IMR-90 (cell line): ENCODE data around the gene HOXB8. TPM values are rescaled to one million over a fixed set of nuclear protein-coding genes. Genes with fewer than 3 reads are reported as not detected.
A peak's percentile ranks its signal among the peaks of the same experiment; 100 is the strongest.

Source experiments
- ATAC-seq: fragments of 200-7000 bp; cut with Tn5 transposase; 2 replicates; pipeline ENCODE4 v1.9.1; 2020; ENCODE audit warnings: low read depth, mild to moderate bottlenecking, moderate library complexity
- BruUV-seq: library from RNA; stranded (reverse); fragments of 400-500 nt; replicated peaks from 2 replicates; lab custom pipeline; 2021; lab: Mats Ljungman, UMichigan
- CTCF ChIA-PET: fragments of 300-600 bp; formaldehyde crosslinking; extraction: SDS; loops from one replicate; lab custom pipeline; 2021; ENCODE audit warnings: antibody characterized with exemption; lab: Yijun Ruan, JAX
- POLR2A ChIA-PET: fragments of 300-600 bp; sonication (Branson Sonifier 250); formaldehyde crosslinking; loops from one replicate; lab custom pipeline; 2022; ENCODE audit warnings: antibody characterized with exemption; ENCODE audit not compliant: unreplicated experiment; lab: Charles Lee
- DNase-seq: peaks from one replicate; pipeline ENCODE4 v3.0.0; 2013
- H2AFZ ChIP-seq: replicated peaks from 2 replicates; pipeline ENCODE3; 2013; ENCODE audit warnings: low read length, mild to moderate bottlenecking; ENCODE audit not compliant: poor library complexity
- H2AK5ac ChIP-seq: 2 replicates; pipeline ENCODE4 v1.6.1; 2013; ENCODE audit warnings: low read depth, low read length, inconsistent platforms
- H2AK9ac ChIP-seq: replicated peaks from 2 replicates; pipeline ENCODE3; 2013; ENCODE audit warnings: mild to moderate bottlenecking, low read depth, low read length, moderate library complexity; ENCODE audit not compliant: poor library complexity
- H2BK120ac ChIP-seq: 2 replicates; pipeline ENCODE4 v1.6.1; 2013; ENCODE audit warnings: low read depth, low read length, inconsistent platforms
- H2BK15ac ChIP-seq: 3 replicates; pipeline ENCODE4 v1.6.1; 2013; ENCODE audit warnings: low read depth, low read length, inconsistent platforms
- H2BK20ac ChIP-seq: 2 replicates; pipeline ENCODE4 v1.6.1; 2013; ENCODE audit warnings: low read depth, mild to moderate bottlenecking, inconsistent platforms, low read length, moderate library complexity
- H2BK5ac ChIP-seq: 2 replicates; pipeline ENCODE4 v1.6.1; 2013; ENCODE audit warnings: mild to moderate bottlenecking, low read depth, low read length, inconsistent platforms; ENCODE audit not compliant: poor library complexity, severe bottlenecking
- H3K14ac ChIP-seq: replicated peaks from 2 replicates; pipeline ENCODE4 v1.6.1; 2013; ENCODE audit warnings: low read depth, low read length, inconsistent platforms
- H3K18ac ChIP-seq: 2 replicates; pipeline ENCODE4 v1.6.1; 2013; ENCODE audit warnings: low read depth, low read length, control low read depth
- H3K23ac ChIP-seq: 2 replicates; pipeline ENCODE4 v1.6.1; 2013; ENCODE audit warnings: low read depth, low read length, inconsistent platforms
- H3K27ac ChIP-seq: 2 replicates; pipeline ENCODE4 v1.5.1; 2013; ENCODE audit warnings: mild to moderate bottlenecking, control low read depth, low read length; ENCODE audit not compliant: insufficient read depth
- H3K27me3 ChIP-seq: 2 replicates; pipeline ENCODE4 v1.6.1; 2013; ENCODE audit warnings: low read length; ENCODE audit not compliant: control insufficient read depth, insufficient read depth
- H3K36me3 ChIP-seq: 2 replicates; pipeline ENCODE4 v1.6.1; 2013; ENCODE audit warnings: low read length, mixed read lengths; ENCODE audit not compliant: control insufficient read depth, insufficient read depth
- H3K4ac ChIP-seq: 2 replicates; pipeline ENCODE4 v1.6.1; 2013; ENCODE audit warnings: low read depth, low read length, inconsistent platforms
- H3K4me1 ChIP-seq: 2 replicates; pipeline ENCODE4 v1.6.1; 2013; ENCODE audit warnings: low read length, mixed read lengths; ENCODE audit not compliant: control insufficient read depth, insufficient read depth
- H3K4me2 ChIP-seq: 2 replicates; pipeline ENCODE4 v1.6.1; 2013; ENCODE audit warnings: low read depth, mild to moderate bottlenecking, control low read depth, low read length, moderate library complexity
- H3K4me3 ChIP-seq: 2 replicates; pipeline ENCODE4 v1.5.1; 2013; ENCODE audit warnings: low read depth, mild to moderate bottlenecking, control low read depth, low read length, moderate library complexity; ENCODE audit not compliant: insufficient read depth
- H3K56ac ChIP-seq: 2 replicates; pipeline ENCODE4 v1.6.1; 2013; ENCODE audit warnings: low read length, inconsistent platforms; ENCODE audit not compliant: insufficient read depth; ENCODE audit errors: extremely low read depth
- H3K79me1 ChIP-seq, 2 experiments: 2 replicates each; pipeline ENCODE4 v1.6.1; 2013; ENCODE audit warnings: low read length in 2 of 2, inconsistent platforms in 1 of 2, low read depth in 1 of 2
- H3K9ac ChIP-seq: 2 replicates; pipeline ENCODE4 v1.6.1; 2013; ENCODE audit warnings: low read depth, low read length, control low read depth
- H3K9me1 ChIP-seq: 2 replicates; pipeline ENCODE4 v1.6.1; 2013; ENCODE audit warnings: low read length, inconsistent platforms; ENCODE audit not compliant: insufficient read depth
- H3K9me3 ChIP-seq: 2 replicates; pipeline ENCODE4 v1.6.1; 2013; ENCODE audit warnings: low read length; ENCODE audit not compliant: control insufficient read depth, insufficient read depth
- H4K20me1 ChIP-seq: 2 replicates; pipeline ENCODE4 v1.6.1; 2013; ENCODE audit warnings: low read length, inconsistent platforms; ENCODE audit not compliant: insufficient read depth
- H4K5ac ChIP-seq: 2 replicates; pipeline ENCODE4 v1.6.1; 2013; ENCODE audit warnings: mild to moderate bottlenecking, low read depth, low read length, control low read depth
- H4K8ac ChIP-seq, 2 experiments: 2 replicates each; pipeline ENCODE4 v1.6.1; 2013; ENCODE audit warnings: low read depth in 2 of 2, low read length in 2 of 2, control low read depth in 1 of 2, inconsistent platforms in 1 of 2
- H4K91ac ChIP-seq: 2 replicates; pipeline ENCODE4 v1.6.1; 2013; ENCODE audit warnings: low read depth, low read length, inconsistent platforms; ENCODE audit not compliant: insufficient read depth
- CHD1 ChIP-seq: IDR thresholded peaks from 2 replicates; pipeline ENCODE4 v1.6.1; 2012; ENCODE audit warnings: low read depth, low read length, improper control_type of control experiment
- FOS ChIP-seq: fragments of 150-350 bp; IDR thresholded peaks from 2 replicates; pipeline ENCODE4 v1.6.1; 2016; ENCODE audit warnings: low read depth, low read length
- MAFK ChIP-seq: IDR thresholded peaks from 2 replicates; pipeline ENCODE4 v1.6.1; 2012; ENCODE audit warnings: low read depth, low read length, improper control_type of control experiment
- MAZ ChIP-seq: IDR thresholded peaks from 2 replicates; pipeline ENCODE4 v1.6.1; 2012; ENCODE audit warnings: low read depth, mild to moderate bottlenecking, low read length, improper control_type of control experiment, moderate library complexity, borderline replicate concordance
- MXI1 ChIP-seq: IDR thresholded peaks from 2 replicates; pipeline ENCODE4 v1.6.1; 2012; ENCODE audit warnings: low read depth, mild to moderate bottlenecking, low read length, moderate library complexity, borderline replicate concordance
- NFE2L2 ChIP-seq: fragments of 150-350 bp; IDR thresholded peaks from 2 replicates; pipeline ENCODE4 v1.6.1; 2016; ENCODE audit warnings: low read depth, mild to moderate bottlenecking, low read length
- POLR2A ChIP-seq: IDR thresholded peaks from 2 replicates; pipeline ENCODE4 v1.6.1; 2012; ENCODE audit warnings: mild to moderate bottlenecking, low read depth, low read length
- RCOR1 ChIP-seq: IDR thresholded peaks from 2 replicates; pipeline ENCODE4 v1.6.1; 2012; ENCODE audit warnings: mild to moderate bottlenecking, low read length, improper control_type of control experiment; ENCODE audit not compliant: insufficient replicate concordance
- RFX5 ChIP-seq: IDR thresholded peaks from 2 replicates; pipeline ENCODE4 v1.8.0; 2012; ENCODE audit warnings: low read depth, mild to moderate bottlenecking, low read length, moderate library complexity
- SMC3 ChIP-seq: fragments of 150-350 bp; IDR thresholded peaks from 2 replicates; pipeline ENCODE4 v1.6.1; 2016; ENCODE audit warnings: low read depth, mild to moderate bottlenecking, antibody characterized with exemption, low read length, moderate library complexity
- USF2 ChIP-seq: fragments of 150-350 bp; IDR thresholded peaks from 2 replicates; pipeline ENCODE4 v1.6.1; 2017; ENCODE audit warnings: mild to moderate bottlenecking, antibody characterized with exemption, low read length, low read depth
- WGBS, 2 experiments: methylation state at CpG; one replicate each; pipeline versions ENCODE4 v1.1.5 to v1.1.7; 2013; ENCODE audit warnings: missing lambda C conversion rate in 2 of 2; ENCODE audit not compliant: insufficient read length in 1 of 2; ENCODE audit errors: extremely low coverage in 2 of 2; 5-methylcytosine and 5-hydroxymethylcytosine counted together
- dilution Hi-C: fragments of 300-500 bp; cut with HindIII; formaldehyde crosslinking; loops from one replicate; pipeline ENCODE4 v1.14.3; 2018; ENCODE audit warnings: low sequenced_read_pairs; ENCODE audit not compliant: unreplicated experiment
- in situ Hi-C: fragments of 300-500 bp; cut with MboI; formaldehyde crosslinking; loops from 3 replicates; pipeline ENCODE4 v1.14.3; 2019; ENCODE audit warnings: low sequenced_read_pairs, inconsistent platforms, mixed read lengths
- intact Hi-C: fragments of 100-400 bp; cut with micrococcal nuclease; formaldehyde crosslinking; loops from 2 replicates; pipeline ENCODE4 v1.10.0; 2022
- polyA plus RNA-seq, 3 experiments: library from polyadenylated mRNA; depleted of rRNA; stranded (reverse); fragments of >200 nt; gene quantifications; 2 replicates each; pipeline ENCODE4 v1.2.3, GENCODE V29; 2012; ENCODE audit warnings: low replicate concordance in 1 of 3
- total RNA-seq: library from RNA; depleted of rRNA; stranded (reverse); fragments of >200 nt; gene quantifications from 2 replicates; pipeline ENCODE4 v1.2.3, GENCODE V29; 2012
- TF ChIP-seq, protein P1 (sequence below): conservative IDR thresholded peaks from 2 replicates; pipeline ENCODE4 v1.5.1; 2012; ENCODE audit warnings: mild to moderate bottlenecking, low read depth, low read length, improper control_type of control experiment
- TF ChIP-seq, protein P2 (sequence below): fragments of 150-350 bp; IDR thresholded peaks from 2 replicates; pipeline ENCODE4 v1.6.1; 2016; ENCODE audit warnings: low read depth, mild to moderate bottlenecking, low read length, moderate library complexity, borderline replicate concordance

The HOXB8 gene
- total and polyA plus RNA-seq, 2 of the 4 experiments (the other 2 are of a cell fraction) = 0.54 to 5.3 TPM

GRCh38 chr17:48589831-48590606 lies 25.1 kb downstream of the HOXB8 start, which contains the start of gene HOXB3:
TSS of gene HOXB3 (minus strand) at chr17:48590241. CDS start at chr17:48552474, 37,767 bp downstream.
- Histone ChIP-seq H3K4ac (peak within 1 kb of the TSS; percentile 99), H2AK9ac (peak within 1 kb of the TSS; percentile 94), H4K20me1 (no peaks in the 10 kb centered on the region; the same call in 1 of the 2 replicates), H3K4me2 (peak within 1 kb of the TSS; percentile 98), H3K4me1 (peaks cover 4% of the 10 kb centered on the region), H4K91ac (peak within 1 kb of the TSS; percentile 99), H3K56ac (peak within 1 kb of the TSS; percentile 100), H3K36me3 (peaks cover 10% of the 10 kb centered on the region; the same call in 1 of the 2 replicates), H3K9me3 (no peaks in the 10 kb centered on the region), H3K79me1 (no peaks in the 10 kb centered on the region), H2BK20ac (peak within 1 kb of the TSS; percentile 91), H2AFZ (peak within 1 kb of the TSS; percentile 64), H4K8ac (peak within 1 kb of the TSS; percentile 96 to 99), H2BK5ac (peak within 1 kb of the TSS; percentile 99), H2AK5ac (peak within 1 kb of the TSS; percentile 98), H3K27me3 (no peaks in the 10 kb centered on the region), H3K18ac (peak within 1 kb of the TSS; percentile 96), H3K23ac (peak within 1 kb of the TSS; percentile 100), H3K4me3 (peak within 1 kb of the TSS; percentile 91), H2BK15ac (peak within 1 kb of the TSS; percentile 95), H2BK120ac (peak within 1 kb of the TSS; percentile 97), H3K9me1 (no peaks in the 10 kb centered on the region), H4K5ac (peak within 1 kb of the TSS; percentile 92), H3K9ac (peak within 1 kb of the TSS; percentile 100), H3K14ac (peak within 1 kb of the TSS; percentile 99), H3K27ac (peak within 1 kb of the TSS; percentile 99)
- dilution Hi-C loops = no loop called here
- DNase-seq (peak; percentile 68), ATAC-seq (peak; percentile 0)
- ChIA-PET CTCF (interaction anchor here (0.6 to 1.5 kb wide), 3 partner anchors 33 to 238 kb away, joined by 3 to 4 read pairs (median 4); no protein-coding TSS in a partner anchor), POLR2A (interaction anchor here (0.5 to 1.0 kb wide), 7 partner anchors 10 to 50 kb away, joined by 3 to 9 read pairs (median 4); no protein-coding TSS in a partner anchor)
- in situ Hi-C loops = loop anchor here (10.0 kb wide), 1 partner anchor 565 kb away; no protein-coding TSS in a partner anchor
- WGBS, 2 experiments = 0% methylated on average over 1 of the region's 23 CpGs; no CpG with 5 or more reads in 1 of the 2 experiments
- BruUV-seq = no TSS peak
- intact Hi-C loops = no loop called here
- TF ChIP-seq FOS (no peak), USF2 (peak; percentile 89), SMC3 (no peak), CHD1 (0 out of 2 replicates have a peak, but pooled peaks have one; percentile 29), RFX5 (no peak), POLR2A (peak; percentile 44; the same call in 1 of the 2 replicates), MAFK (no peak), NFE2L2 (no peak), RCOR1 (no peak), MXI1 (no peak), MAZ (0 out of 2 replicates have a peak, but pooled peaks have one; percentile 7)
- TF ChIP-seq, protein P1, sequence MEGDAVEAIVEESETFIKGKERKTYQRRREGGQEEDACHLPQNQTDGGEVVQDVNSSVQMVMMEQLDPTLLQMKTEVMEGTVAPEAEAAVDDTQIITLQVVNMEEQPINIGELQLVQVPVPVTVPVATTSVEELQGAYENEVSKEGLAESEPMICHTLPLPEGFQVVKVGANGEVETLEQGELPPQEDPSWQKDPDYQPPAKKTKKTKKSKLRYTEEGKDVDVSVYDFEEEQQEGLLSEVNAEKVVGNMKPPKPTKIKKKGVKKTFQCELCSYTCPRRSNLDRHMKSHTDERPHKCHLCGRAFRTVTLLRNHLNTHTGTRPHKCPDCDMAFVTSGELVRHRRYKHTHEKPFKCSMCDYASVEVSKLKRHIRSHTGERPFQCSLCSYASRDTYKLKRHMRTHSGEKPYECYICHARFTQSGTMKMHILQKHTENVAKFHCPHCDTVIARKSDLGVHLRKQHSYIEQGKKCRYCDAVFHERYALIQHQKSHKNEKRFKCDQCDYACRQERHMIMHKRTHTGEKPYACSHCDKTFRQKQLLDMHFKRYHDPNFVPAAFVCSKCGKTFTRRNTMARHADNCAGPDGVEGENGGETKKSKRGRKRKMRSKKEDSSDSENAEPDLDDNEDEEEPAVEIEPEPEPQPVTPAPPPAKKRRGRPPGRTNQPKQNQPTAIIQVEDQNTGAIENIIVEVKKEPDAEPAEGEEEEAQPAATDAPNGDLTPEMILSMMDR = no peak
- TF ChIP-seq, protein P2, sequence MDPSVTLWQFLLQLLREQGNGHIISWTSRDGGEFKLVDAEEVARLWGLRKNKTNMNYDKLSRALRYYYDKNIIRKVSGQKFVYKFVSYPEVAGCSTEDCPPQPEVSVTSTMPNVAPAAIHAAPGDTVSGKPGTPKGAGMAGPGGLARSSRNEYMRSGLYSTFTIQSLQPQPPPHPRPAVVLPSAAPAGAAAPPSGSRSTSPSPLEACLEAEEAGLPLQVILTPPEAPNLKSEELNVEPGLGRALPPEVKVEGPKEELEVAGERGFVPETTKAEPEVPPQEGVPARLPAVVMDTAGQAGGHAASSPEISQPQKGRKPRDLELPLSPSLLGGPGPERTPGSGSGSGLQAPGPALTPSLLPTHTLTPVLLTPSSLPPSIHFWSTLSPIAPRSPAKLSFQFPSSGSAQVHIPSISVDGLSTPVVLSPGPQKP = no peak
